ENCODE data around the gene EPB41.

DNA sequence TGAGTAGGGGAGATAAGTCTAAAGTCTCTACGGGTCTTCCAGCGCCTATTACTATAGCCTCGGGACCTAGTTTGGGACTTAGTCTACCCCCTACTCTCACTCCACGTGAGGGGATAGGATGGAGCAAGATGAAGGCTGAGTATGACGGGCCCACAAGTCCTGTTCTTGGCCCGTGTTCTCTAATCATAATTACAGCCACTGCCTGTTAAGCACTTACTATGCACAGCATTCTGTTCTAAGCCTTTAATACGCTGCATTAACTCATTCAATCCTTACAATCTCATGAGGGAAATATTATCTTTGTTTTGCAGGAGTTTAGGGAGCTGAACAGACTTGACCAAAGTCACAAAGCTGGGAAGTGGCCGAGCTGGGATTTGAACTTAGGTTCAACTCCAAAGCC lies 23.9 kb upstream of the EPB41 start:
- no peak for TF ChIP-seq EZH2 (IDR thresholded peaks at IDR 0.05)
- no peak for TF ChIP-seq RAD21 (IDR thresholded peaks at IDR 0.05; ENCODE audit: low read depth)
- no peak for TF ChIP-seq TCF7L2 (IDR thresholded peaks at IDR 0.05; ENCODE audit: borderline replicate concordance, extremely low read depth, insufficient read depth, insufficient read length)
- TF ChIP-seq, protein P1, sequence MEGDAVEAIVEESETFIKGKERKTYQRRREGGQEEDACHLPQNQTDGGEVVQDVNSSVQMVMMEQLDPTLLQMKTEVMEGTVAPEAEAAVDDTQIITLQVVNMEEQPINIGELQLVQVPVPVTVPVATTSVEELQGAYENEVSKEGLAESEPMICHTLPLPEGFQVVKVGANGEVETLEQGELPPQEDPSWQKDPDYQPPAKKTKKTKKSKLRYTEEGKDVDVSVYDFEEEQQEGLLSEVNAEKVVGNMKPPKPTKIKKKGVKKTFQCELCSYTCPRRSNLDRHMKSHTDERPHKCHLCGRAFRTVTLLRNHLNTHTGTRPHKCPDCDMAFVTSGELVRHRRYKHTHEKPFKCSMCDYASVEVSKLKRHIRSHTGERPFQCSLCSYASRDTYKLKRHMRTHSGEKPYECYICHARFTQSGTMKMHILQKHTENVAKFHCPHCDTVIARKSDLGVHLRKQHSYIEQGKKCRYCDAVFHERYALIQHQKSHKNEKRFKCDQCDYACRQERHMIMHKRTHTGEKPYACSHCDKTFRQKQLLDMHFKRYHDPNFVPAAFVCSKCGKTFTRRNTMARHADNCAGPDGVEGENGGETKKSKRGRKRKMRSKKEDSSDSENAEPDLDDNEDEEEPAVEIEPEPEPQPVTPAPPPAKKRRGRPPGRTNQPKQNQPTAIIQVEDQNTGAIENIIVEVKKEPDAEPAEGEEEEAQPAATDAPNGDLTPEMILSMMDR (IDR thresholded peaks at IDR 0.05 in 2 of 3, conservative IDR thresholded peaks at IDR 0.05 in 1 of 3; ENCODE audit: borderline replicate concordance in 1 of 3, insufficient read depth in 1 of 3, low read depth in 2 of 3, low read length in 2 of 3), result no peak
- TF ChIP-seq EZH2phosphoT487 (IDR thresholded peaks at IDR 0.05; ENCODE audit: borderline replicate concordance), result no peak
- TF ChIP-seq SRF (IDR thresholded peaks at IDR 0.05; ENCODE audit: low read depth), result no peak
- TF ChIP-seq, protein P2, sequence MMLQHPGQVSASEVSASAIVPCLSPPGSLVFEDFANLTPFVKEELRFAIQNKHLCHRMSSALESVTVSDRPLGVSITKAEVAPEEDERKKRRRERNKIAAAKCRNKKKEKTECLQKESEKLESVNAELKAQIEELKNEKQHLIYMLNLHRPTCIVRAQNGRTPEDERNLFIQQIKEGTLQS (IDR thresholded peaks at IDR 0.05), result no peak
- TF ChIP-seq YY1 (IDR thresholded peaks at IDR 0.05; ENCODE audit: extremely low read depth, insufficient replicate concordance, low read depth, low read length), result no peak
- no peak for TF ChIP-seq POLR2AphosphoS5 (IDR thresholded peaks at IDR 0.05; ENCODE audit: low read depth, low read length)
- TF ChIP-seq EGR1 (IDR thresholded peaks at IDR 0.05; ENCODE audit: low read depth), result no peak
